ENCODE data around the gene LYPD5. TPM values are rescaled to one million over a fixed set of nuclear protein-coding genes. Genes with fewer than 3 reads are reported as not detected.
"Not testable (repeated sequence)": the region's sequence is repeated elsewhere in the genome, so short reads cannot be mapped to it uniquely, and the experiment has no call there.

LYPD5 gene
- total RNA-seq, 1 donor from 2014 or later: not detected

- no peak for TF ChIP-seq CTCF (conservative IDR thresholded peaks at IDR 0.05; ENCODE audit: low read depth, low read length)
- peak within 1 kb of the TSS; percentile 69 for H3K4me3 ChIP-seq (ENCODE audit: low read depth, low read length)
- DNase-seq (ENCODE audit: low read depth): peak; percentile 60
Observed at GRCh38 chr19:43826787-43827754, 24.8 kb upstream of the LYPD5 start, which contains the start of gene ZNF283. Gene ZNF283 (plus strand): TSS chr19:43827321. CDS start chr19:43833505, 6,184 bp downstream.

- DNase-seq (ENCODE audit: low read depth); H3K4me3 ChIP-seq (ENCODE audit: low read depth, low read length): not testable (repeated sequence)
Observed at GRCh38 chr19:43824572-43824971, 22.3 kb upstream of the LYPD5 start.

- not testable (repeated sequence) for DNase-seq (ENCODE audit: low read depth); H3K4me3 ChIP-seq (ENCODE audit: low read depth, low read length)
Observed at GRCh38 chr19:43823856-43824255, 21.6 kb upstream of the LYPD5 start.

GRCh38 chr19:43820884-43821215, 18.6 kb upstream of the LYPD5 start:
- no peak for DNase-seq (ENCODE audit: low read depth)
- no peak for TF ChIP-seq CTCF (conservative IDR thresholded peaks at IDR 0.05; ENCODE audit: low read depth, low read length)
- peak overlapping the region; percentile 43 for H3K4me3 ChIP-seq (ENCODE audit: low read depth, low read length)

- H3K4me3 ChIP-seq (ENCODE audit: low read depth, low read length): peak overlapping the region; percentile 43
- no peak for TF ChIP-seq CTCF (conservative IDR thresholded peaks at IDR 0.05; ENCODE audit: low read depth, low read length)
- DNase-seq (ENCODE audit: low read depth): no peak
Observed at GRCh38 chr19:43820098-43820883, 18.0 kb upstream of the LYPD5 start.

GRCh38 chr19:43818500-43818899, 16.3 kb upstream of the LYPD5 start:
- DNase-seq (ENCODE audit: low read depth): no peak
- no peak for TF ChIP-seq CTCF (conservative IDR thresholded peaks at IDR 0.05; ENCODE audit: low read depth, low read length)
- no peak overlapping the region for H3K4me3 ChIP-seq (ENCODE audit: low read depth, low read length)

- not testable (repeated sequence) for H3K4me3 ChIP-seq (ENCODE audit: low read depth, low read length); DNase-seq (ENCODE audit: low read depth)
Observed at GRCh38 chr19:43817454-43817853, 15.2 kb upstream of the LYPD5 start.

GRCh38 chr19:43814663-43815352, 12.6 kb upstream of the LYPD5 start:
- H3K4me3 ChIP-seq (ENCODE audit: low read depth, low read length): no peak overlapping the region
- DNase-seq (ENCODE audit: low read depth): no peak
- no peak for TF ChIP-seq CTCF (conservative IDR thresholded peaks at IDR 0.05; ENCODE audit: low read depth, low read length)
